NK-92 (cell line): Measurements from ENCODE around the gene KIF27.
"Not testable (repeated sequence)": the region's sequence is repeated elsewhere in the genome, so short reads cannot be mapped to it uniquely, and the experiment has no call there.

ENCODE experiments used
- DNase-seq: peaks from one replicate; lab custom pipeline; 2025; ENCODE audit not compliant: unreplicated experiment; lab: John Stamatoyannopoulos, UW

Gene KIF27

DNA sequence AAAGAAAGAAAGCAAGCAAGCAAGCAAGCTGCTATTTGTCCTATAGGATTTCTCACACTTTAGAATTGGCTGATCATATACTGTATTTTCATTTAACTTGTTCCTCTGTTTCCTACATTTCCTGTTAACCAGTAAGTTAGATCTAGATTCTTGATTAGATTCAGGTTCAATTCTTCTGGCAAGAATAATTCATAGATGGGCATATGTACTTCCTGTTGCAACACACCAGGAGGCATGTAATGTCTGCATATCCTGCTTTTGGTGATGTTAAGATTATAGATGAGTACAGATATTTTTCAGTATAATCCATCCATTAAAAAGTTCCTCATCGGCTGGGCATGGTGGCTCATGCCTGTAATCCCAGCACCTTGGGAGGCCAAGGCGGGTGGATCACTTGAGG lies 10.8 kb upstream of the KIF27 start:
- DNase-seq = no peak

- no peak for DNase-seq
Measured at GRCh38 chr9:83930881-83931280, 9.6 kb upstream of the KIF27 start.

DNA sequence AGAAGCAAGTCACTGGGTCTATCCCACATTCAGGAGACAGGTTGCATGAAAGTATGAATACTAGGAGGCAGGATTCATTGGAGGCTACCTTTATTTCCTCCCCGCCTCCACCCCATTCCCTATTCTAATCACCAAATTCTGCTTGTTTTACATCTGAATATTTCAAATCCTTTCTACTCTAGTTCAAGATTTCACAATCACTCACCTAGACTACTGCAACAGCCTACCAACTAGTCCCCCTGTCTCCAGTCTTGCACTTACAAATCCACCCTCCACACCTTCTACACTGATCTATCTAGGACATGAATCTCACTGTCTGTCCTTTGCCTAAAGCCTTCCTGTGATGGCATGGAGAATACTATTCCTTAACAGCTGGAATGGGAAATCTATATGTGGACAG lies 6.4 kb upstream of the KIF27 start:
- no peak for DNase-seq

GRCh38 chr9:83920469-83920926 lies 734 bp downstream of the KIF27 start:
- no peak for DNase-seq

- no peak for DNase-seq
Measured at GRCh38 chr9:83919111-83919510, 2.1 kb downstream of the KIF27 start.

- not testable (repeated sequence) for DNase-seq
Measured at GRCh38 chr9:83912194-83912593, 9.0 kb downstream of the KIF27 start.

DNA sequence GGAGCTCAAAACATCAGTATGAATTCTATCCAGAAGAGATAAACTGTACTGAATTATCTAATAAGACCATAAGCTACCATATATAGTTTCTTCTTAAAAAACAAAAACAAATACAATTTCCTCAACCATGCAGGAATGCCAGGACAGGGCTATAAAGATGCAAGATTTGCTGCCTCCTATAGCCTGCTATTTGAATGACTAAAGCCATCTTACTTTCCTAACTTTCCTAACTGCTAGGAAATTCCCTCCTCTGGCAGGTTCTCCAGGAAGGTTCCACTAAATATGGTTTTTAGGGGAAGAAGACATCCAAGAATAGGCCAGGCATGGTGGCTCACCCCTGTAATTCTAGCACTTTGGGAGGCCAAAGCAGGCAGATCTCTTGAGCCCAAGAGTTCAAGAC lies 15.1 kb downstream of the KIF27 start:
- no peak for DNase-seq

DNA sequence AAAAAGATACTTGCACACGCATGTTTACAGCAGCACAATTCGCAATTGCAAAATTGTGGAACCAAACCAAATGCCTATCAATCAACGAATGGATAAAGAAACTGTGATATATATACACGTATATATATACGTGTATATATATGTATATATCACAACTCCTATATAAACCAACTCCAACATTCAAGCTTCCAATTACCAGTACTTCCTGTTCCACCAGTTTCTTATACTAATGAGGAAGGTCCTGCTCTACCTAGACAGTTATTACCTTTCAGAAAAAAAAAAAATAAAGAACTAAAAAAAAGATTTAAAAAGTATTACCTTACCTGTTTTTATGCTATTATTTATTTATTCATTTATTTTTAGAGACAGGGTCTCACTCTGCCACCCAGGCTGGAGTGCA lies 20.6 kb downstream of the KIF27 start:
- not testable (repeated sequence) for DNase-seq

DNA sequence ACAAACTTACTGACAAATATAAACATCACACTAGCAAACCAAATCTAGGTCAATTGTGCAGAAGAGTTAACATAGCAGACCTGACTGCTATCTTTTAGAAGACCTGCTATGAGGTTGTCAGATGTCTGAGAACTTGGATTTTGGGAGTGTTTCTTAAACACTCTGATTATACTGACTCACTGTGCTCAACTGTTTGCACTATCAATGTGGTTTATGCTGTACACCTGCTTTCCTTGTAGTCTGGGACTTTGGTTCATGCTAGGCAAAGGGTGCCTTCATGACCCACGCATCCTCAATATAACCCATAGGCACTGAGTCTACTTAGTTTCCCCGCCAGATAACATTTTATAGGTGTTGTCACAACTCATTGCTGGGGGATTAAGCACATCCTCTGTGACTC lies 26.9 kb downstream of the KIF27 start:
- not testable (repeated sequence) for DNase-seq

GRCh38 chr9:83886498-83886897 lies 34.7 kb downstream of the KIF27 start:
- DNase-seq = not testable (repeated sequence)

GRCh38 chr9:83885559-83886240 lies 35.5 kb downstream of the KIF27 start:
- DNase-seq = not testable (repeated sequence)

DNA sequence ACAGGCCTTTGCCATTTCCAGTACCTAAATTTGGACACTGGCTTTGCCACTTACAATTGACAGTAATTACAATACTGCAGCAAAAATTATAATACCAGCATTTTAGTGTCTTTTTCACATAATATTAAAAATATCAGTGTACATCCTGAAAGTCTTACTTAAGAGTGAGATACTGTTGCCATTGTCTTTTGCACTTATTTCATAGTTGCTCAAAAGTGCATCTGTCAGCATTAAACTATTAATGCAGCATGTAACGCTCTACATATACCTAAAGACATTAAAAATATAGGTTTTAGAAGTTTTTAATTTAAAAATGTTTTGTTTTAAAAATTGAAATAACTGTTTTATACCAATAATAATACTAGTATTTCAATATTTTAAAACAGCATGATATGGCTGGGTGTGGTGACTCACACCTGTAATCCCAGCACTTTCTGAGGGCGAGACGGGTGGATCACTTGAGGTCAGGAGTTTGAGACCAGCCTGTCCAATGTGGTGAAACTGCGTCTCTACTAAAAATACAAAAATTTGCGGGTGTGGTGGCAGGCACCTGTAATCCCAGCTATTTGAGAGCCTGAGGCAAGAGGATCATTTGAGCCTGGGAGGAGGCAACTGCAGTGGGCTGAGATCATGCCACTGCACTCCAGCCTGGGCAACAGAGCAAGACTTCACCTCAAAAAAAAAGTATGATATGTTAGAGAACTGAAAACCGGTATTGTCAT lies 39.4 kb downstream of the KIF27 start:
- not testable (repeated sequence) for DNase-seq

DNA sequence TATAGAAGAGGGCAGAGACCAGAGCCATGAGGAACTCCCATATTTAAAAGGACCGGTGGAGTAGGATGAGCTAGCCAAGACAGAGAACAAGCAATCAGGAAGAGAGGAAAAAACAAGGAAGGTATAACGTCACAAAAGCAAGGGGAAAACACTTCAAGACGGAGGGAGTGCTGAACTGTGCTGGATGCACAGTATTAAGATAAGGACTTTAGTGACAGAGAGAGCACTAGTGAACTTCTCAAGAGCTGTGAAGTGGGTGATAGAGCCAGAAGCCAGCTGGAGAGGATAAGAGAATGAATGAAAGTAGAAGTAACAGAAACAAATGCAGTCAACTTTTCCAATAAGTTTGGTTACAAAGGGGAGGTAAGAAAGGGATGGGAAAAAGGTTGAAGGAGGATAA lies 45.7 kb downstream of the KIF27 start:
- DNase-seq = not testable (repeated sequence)

GRCh38 chr9:83849895-83850294 lies 71.3 kb downstream of the KIF27 start:
- DNase-seq = not testable (repeated sequence)

GRCh38 chr9:83837070-83837643 lies 84.1 kb downstream of the KIF27 start:
- DNase-seq = not testable (repeated sequence)

GRCh38 chr9:83830426-83831071 lies 90.7 kb downstream of the KIF27 start:
- not testable (repeated sequence) for DNase-seq

- not testable (repeated sequence) for DNase-seq
Measured at GRCh38 chr9:83824986-83825623, 96.1 kb downstream of the KIF27 start.

GRCh38 chr9:83817356-83818278 lies 103.6 kb downstream of the KIF27 start, which contains the start of gene GKAP1:
TSS of gene GKAP1 (minus strand) at chr9:83817769. CDS start at chr9:83806517, 11,252 bp downstream.
- peak; percentile 23 for DNase-seq

DNA sequence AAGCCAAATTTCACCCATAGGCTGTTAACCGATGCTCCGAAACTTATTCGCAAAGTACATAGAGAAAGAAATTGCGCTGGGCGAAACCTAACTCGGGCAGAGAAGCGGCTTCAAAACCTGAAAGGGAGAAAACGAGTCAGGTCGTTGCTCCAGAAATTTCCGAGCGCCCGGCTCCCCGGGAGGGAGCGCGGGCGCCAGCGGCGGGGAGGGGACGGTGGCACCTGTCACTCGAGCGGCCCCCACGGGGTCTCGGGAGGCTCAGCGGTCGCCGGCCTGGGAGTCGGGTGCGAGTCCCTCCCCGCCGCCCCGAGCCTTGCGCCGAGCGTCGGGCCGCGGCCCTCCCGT lies 104.2 kb downstream of the KIF27 start:
- not testable (repeated sequence) for DNase-seq

DNA sequence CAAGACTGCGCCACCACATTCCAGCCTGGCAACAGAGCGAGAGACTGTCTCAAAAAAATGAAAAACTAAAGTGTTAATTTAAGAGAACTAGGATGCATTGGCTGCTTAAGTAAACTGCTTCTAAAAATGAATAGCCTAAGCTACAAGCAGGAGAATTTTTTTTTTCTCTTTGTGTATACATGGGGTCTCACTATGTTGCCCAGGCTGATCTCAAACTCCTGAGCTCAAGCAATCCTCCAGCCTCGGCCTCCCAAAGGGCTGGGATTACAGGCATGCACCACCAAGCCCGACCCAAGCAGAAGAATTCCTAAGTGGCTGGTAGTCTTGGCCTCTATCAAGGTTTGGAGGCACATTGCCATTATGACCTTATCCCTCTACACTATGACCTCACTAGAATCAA lies 106.1 kb downstream of the KIF27 start:
- not testable (repeated sequence) for DNase-seq
